DND-41 (cell line): Measurements from ENCODE around the gene GPR156.

ENCODE experiments used
- CTCF ChIP-seq: IDR thresholded peaks from 2 replicates; pipeline ENCODE4 v1.5.1; 2012; ENCODE audit warnings: borderline replicate concordance, low read length, moderate library complexity, mild to moderate bottlenecking; ENCODE audit not compliant: poor library complexity, severe bottlenecking; ENCODE audit errors: extremely low read depth
- EZH2 ChIP-seq: IDR thresholded peaks from 3 replicates; pipeline ENCODE4 v1.6.1; 2012; ENCODE audit warnings: borderline replicate concordance, low read depth, mild to moderate bottlenecking, moderate library complexity, low read length, inconsistent platforms; ENCODE audit not compliant: severe bottlenecking

DNA sequence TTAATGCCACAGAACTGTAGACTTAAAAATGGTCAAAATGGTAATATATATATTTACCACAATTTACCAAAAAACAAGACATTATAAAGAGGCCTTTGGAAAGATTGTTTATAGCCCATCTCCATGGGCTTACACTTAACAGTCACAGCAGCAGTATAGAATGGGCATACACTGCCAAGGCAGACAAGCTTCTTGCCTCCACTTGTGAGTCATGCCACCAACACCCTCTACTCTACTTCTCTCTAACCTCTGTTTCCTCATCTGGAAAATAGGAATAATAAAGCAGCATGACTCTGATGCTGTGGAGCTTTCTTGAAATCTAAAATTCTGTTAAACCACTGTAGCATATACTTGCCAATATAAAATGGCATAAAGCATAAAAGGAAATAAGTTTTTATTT lies 14.4 kb upstream of the GPR156 start:
- TF ChIP-seq CTCF: no peak
- no peak for TF ChIP-seq EZH2
